Progenitor cell of endocrine pancreas (in vitro differentiated cells): ENCODE data around the gene HDAC7. TPM values are rescaled to one million over a fixed set of nuclear protein-coding genes. Genes with fewer than 3 reads are reported as not detected.

Experiments used
- DNase-seq: peaks from one replicate; pipeline ENCODE4 v3.0.0; 2021; ENCODE audit warnings: low spot score; ENCODE audit not compliant: unreplicated experiment
- H3K27ac Mint-ChIP-seq: 2 replicates; pipeline ENCODE4 v1.8.0; 2021; ENCODE audit warnings: mild to moderate bottlenecking, moderate library complexity, mixed read lengths
- H3K27me3 Mint-ChIP-seq: 2 replicates; pipeline ENCODE4 v1.8.0; 2021; ENCODE audit warnings: mixed read lengths
- H3K36me3 Mint-ChIP-seq: 2 replicates; pipeline ENCODE4 v1.8.0; 2022; ENCODE audit warnings: mixed read lengths; ENCODE audit not compliant: insufficient read depth
- H3K4me1 Mint-ChIP-seq: 2 replicates; pipeline ENCODE4 v1.8.0; 2021; ENCODE audit warnings: low read depth, mixed read lengths
- H3K4me3 Mint-ChIP-seq: 2 replicates; pipeline ENCODE4 v1.8.0; 2021; ENCODE audit warnings: low read depth, mild to moderate bottlenecking, moderate library complexity, mixed read lengths
- H3K9me3 Mint-ChIP-seq: 2 replicates; pipeline ENCODE4 v1.8.0; 2021; ENCODE audit warnings: low read depth, mixed read lengths
- long read RNA-seq: library from polyadenylated mRNA; unstranded; transcript quantifications from one replicate; pipeline ENCODE4 v2.0.0, GENCODE V29; 2020
- total RNA-seq: library from RNA; stranded (reverse); gene quantifications from 2 replicates; pipeline ENCODE4 v1.2.1, GENCODE V29; 2021
- TF ChIP-seq, protein P1 (sequence below): fragments of 200-600 bp; sonication (generic); IDR thresholded peaks from one replicate; pipeline ENCODE4 v1.5.0; 2021; ENCODE audit warnings: antibody characterized with exemption, mild to moderate bottlenecking; ENCODE audit not compliant: unreplicated experiment

Gene HDAC7
- 80.0 and 81.0 TPM in 2 replicates for total RNA-seq
- long read RNA-seq, partial matches to known transcripts: 5 of 9 reads
- long read RNA-seq, other reads (novel, unspliced or antisense): 4 of 9 reads

DNA sequence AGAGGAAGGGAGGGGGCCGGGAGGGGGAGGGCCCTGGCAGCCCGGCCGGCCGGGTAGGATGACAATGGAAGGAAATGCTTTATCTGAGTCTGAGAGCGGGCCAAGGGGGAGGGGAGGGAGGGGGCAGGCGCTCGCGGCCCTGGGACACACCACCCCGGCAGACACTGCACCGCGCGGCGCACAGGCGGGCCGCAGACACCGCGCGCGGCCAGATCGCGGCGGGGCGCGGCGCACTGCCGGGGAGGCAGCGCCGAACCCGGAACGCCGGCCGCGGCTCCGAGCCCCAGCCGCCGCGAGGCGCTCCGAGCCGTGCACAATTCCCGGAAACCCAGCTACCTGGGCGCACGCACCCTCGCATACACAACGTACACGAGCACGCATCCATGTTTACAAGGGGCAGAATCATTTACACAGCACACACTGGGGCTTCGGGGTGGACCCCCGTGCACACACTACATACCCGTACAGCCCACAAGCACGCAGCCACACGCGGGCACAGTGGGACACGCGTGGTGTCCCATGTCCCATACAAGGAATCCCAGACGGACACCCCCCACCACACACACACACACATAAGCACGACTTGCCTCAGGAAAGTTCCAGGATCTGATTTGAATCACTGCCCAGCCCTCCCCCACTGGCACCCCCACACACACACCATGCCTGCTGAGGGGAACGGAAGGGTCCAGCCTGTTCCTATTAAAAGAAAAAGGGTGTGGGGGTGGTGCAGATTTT, at the start of gene HDAC7:
Gene HDAC7 (minus strand): TSS at position 8 of the 735 bp plus-strand sequence. CDS start 118 bp downstream, outside the sequence.
- Mint-ChIP-seq H3K27ac (peak within 1 kb of the TSS; percentile 99), H3K4me1 (peaks cover 38% of the 10 kb centered on the region), H3K27me3 (no peaks in the 10 kb centered on the region), H3K9me3 (no peaks in the 10 kb centered on the region), H3K4me3 (peak within 1 kb of the TSS; percentile 83), H3K36me3 (no peaks in the 10 kb centered on the region)
- peak; percentile 49 for DNase-seq
- TF ChIP-seq, protein P1, sequence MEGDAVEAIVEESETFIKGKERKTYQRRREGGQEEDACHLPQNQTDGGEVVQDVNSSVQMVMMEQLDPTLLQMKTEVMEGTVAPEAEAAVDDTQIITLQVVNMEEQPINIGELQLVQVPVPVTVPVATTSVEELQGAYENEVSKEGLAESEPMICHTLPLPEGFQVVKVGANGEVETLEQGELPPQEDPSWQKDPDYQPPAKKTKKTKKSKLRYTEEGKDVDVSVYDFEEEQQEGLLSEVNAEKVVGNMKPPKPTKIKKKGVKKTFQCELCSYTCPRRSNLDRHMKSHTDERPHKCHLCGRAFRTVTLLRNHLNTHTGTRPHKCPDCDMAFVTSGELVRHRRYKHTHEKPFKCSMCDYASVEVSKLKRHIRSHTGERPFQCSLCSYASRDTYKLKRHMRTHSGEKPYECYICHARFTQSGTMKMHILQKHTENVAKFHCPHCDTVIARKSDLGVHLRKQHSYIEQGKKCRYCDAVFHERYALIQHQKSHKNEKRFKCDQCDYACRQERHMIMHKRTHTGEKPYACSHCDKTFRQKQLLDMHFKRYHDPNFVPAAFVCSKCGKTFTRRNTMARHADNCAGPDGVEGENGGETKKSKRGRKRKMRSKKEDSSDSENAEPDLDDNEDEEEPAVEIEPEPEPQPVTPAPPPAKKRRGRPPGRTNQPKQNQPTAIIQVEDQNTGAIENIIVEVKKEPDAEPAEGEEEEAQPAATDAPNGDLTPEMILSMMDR: no peak

DNA sequence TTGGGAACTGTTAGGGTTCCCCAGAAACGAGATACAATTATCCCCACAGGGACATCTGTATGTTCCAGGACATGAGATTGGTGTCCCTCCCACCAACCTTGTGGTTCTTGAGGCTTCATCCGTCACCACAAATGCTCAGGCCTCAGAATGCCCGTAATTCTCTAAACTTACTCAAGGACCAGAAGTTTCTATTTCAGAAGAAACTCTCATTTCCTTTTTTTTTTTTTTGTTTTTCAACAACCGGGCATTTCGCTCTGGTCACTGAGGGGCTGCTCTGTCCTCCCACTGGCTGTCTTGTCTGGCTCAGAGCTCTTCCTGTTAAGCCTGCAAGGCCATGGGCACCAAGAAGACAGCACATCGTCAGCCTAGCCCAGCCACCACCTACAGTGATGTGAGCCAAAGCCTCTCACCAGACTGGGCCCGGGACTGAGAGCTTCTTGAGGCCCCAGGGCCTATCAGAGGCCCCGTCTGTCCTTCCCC, 48.9 kb upstream of the HDAC7 start:
- H3K4me1 Mint-ChIP-seq: no peaks in the 10 kb centered on the region
- no peak overlapping the region for H3K4me3 Mint-ChIP-seq
- H3K27ac Mint-ChIP-seq: no peak overlapping the region
- H3K9me3 Mint-ChIP-seq: no peaks in the 10 kb centered on the region
- no peaks in the 10 kb centered on the region for H3K36me3 Mint-ChIP-seq
- H3K27me3 Mint-ChIP-seq: peaks cover 8% of the 10 kb centered on the region
- DNase-seq: no peak
- TF ChIP-seq, protein P1: no peak

DNA sequence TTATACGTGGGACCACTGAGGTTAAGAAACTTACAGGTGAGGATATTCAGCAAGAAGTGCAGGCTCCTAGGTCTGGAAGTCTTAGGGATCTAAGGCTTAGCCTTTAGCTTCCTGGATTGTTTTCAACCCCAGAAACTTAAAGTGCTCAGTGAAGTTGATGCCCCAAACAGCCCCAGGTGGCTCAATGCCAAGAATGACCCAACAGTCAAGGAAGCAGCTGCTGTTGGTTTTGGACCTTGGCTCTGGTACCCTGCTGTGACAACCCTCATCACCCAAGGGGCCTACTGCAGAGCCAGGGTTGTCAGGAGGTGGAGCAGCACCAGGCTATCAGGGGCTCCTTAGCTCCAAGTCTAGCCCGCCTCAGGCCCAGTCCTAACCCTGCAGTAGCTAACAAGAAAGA, 48.3 kb upstream of the HDAC7 start:
- H3K27ac Mint-ChIP-seq: no peak overlapping the region
- H3K4me1 Mint-ChIP-seq: no peaks in the 10 kb centered on the region
- no peak for DNase-seq
- TF ChIP-seq, protein P1: no peak
- H3K36me3 Mint-ChIP-seq: no peaks in the 10 kb centered on the region
- H3K27me3 Mint-ChIP-seq: peaks cover 7% of the 10 kb centered on the region
- no peak overlapping the region for H3K4me3 Mint-ChIP-seq
- no peaks in the 10 kb centered on the region for H3K9me3 Mint-ChIP-seq

- Mint-ChIP-seq H3K27ac (no peak overlapping the region), H3K4me3 (no peak overlapping the region), H3K9me3 (no peaks in the 10 kb centered on the region), H3K27me3 (peaks cover 4% of the 10 kb centered on the region), H3K36me3 (no peaks in the 10 kb centered on the region), H3K4me1 (no peaks in the 10 kb centered on the region)
- TF ChIP-seq, protein P1: no peak
- DNase-seq: no peak
These were observed 47.8 kb upstream of the HDAC7 start for GRCh38 chr12:47867495-47867941.

- Mint-ChIP-seq H3K4me3 (no peak overlapping the region), H3K27me3 (no peaks in the 10 kb centered on the region), H3K4me1 (no peaks in the 10 kb centered on the region), H3K36me3 (no peaks in the 10 kb centered on the region), H3K9me3 (no peaks in the 10 kb centered on the region), H3K27ac (no peak overlapping the region)
- TF ChIP-seq, protein P1: no peak
- no peak for DNase-seq
These were observed 45.0 kb upstream of the HDAC7 start for GRCh38 chr12:47864646-47865235.
